H9 (cell line): ENCODE results near the gene HDHD2. TPM values are rescaled to one million over a fixed set of nuclear protein-coding genes. Genes with fewer than 3 reads are reported as not detected.

ENCODE experiments used
- DNase-seq: peaks from one replicate; pipeline ENCODE4 v3.0.0-alpha.2; 2017
- H2AFZ ChIP-seq: one replicate; pipeline ENCODE4 v1.6.1; 2013; ENCODE audit warnings: mild to moderate bottlenecking, low read length, control low read depth, moderate library complexity
- H2AK5ac ChIP-seq: 2 replicates; pipeline ENCODE4 v1.6.1; 2013; ENCODE audit warnings: low read length, control low read depth, mixed read lengths; ENCODE audit not compliant: insufficient read length
- H2BK120ac ChIP-seq: one replicate; pipeline ENCODE4 v1.6.1; 2013; ENCODE audit warnings: low read depth, mild to moderate bottlenecking, low read length, control low read depth, inconsistent platforms; ENCODE audit not compliant: poor library complexity, severe bottlenecking
- H2BK12ac ChIP-seq: 2 replicates; pipeline ENCODE4 v1.6.1; 2013; ENCODE audit warnings: low read length, control low read depth, mixed read lengths, low read depth; ENCODE audit not compliant: insufficient read length
- H2BK15ac ChIP-seq: 2 replicates; pipeline ENCODE4 v1.6.1; 2013; ENCODE audit warnings: low read depth, low read length, control low read depth
- H2BK20ac ChIP-seq: one replicate; pipeline ENCODE4 v1.6.1; 2013; ENCODE audit warnings: low read depth, mild to moderate bottlenecking, low read length, control low read depth, inconsistent platforms; ENCODE audit not compliant: poor library complexity, severe bottlenecking
- H2BK5ac ChIP-seq: 2 replicates; pipeline ENCODE4 v1.6.1; 2013; ENCODE audit warnings: low read length, control low read depth, mixed read lengths; ENCODE audit not compliant: insufficient read length
- H3K14ac ChIP-seq: 2 replicates; pipeline ENCODE4 v1.6.1; 2013; ENCODE audit warnings: low read length, control low read depth; ENCODE audit not compliant: insufficient read depth
- H3K18ac ChIP-seq: 2 replicates; pipeline ENCODE4 v1.6.1; 2013; ENCODE audit warnings: low read depth, mild to moderate bottlenecking, mixed read lengths, low read length, control low read depth; ENCODE audit not compliant: insufficient read length
- H3K23ac ChIP-seq: 2 replicates; pipeline ENCODE4 v1.6.1; 2013; ENCODE audit warnings: low read length, control low read depth, mixed read lengths, low read depth; ENCODE audit not compliant: insufficient read length
- H3K23me2 ChIP-seq: 2 replicates; pipeline ENCODE4 v1.6.1; 2013; ENCODE audit warnings: low read depth, mild to moderate bottlenecking, mixed read lengths, low read length, control low read depth; ENCODE audit not compliant: insufficient read length, poor library complexity, severe bottlenecking
- H3K27ac ChIP-seq: 2 replicates; pipeline ENCODE4 v1.5.1; 2013; ENCODE audit warnings: low read length, control low read depth, mixed read lengths, low read depth; ENCODE audit not compliant: insufficient read length
- H3K27me3 ChIP-seq: 2 replicates; pipeline ENCODE4 v1.6.1; 2013; ENCODE audit warnings: low read length, control low read depth, inconsistent platforms; ENCODE audit not compliant: insufficient read depth
- H3K4ac ChIP-seq: 2 replicates; pipeline ENCODE4 v1.6.1; 2013; ENCODE audit warnings: low read depth, mild to moderate bottlenecking, control low read depth, inconsistent platforms, low read length, moderate library complexity
- H3K4me1 ChIP-seq: 2 replicates; pipeline ENCODE4 v1.6.1; 2013; ENCODE audit warnings: low read length, control low read depth, inconsistent platforms; ENCODE audit not compliant: insufficient read depth
- H3K4me2 ChIP-seq: 2 replicates; pipeline ENCODE4 v1.6.1; 2013; ENCODE audit warnings: low read length, control low read depth, mixed read lengths; ENCODE audit not compliant: insufficient read length, insufficient read depth
- H3K56ac ChIP-seq: 2 replicates; pipeline ENCODE4 v1.6.1; 2013; ENCODE audit warnings: low read depth, mild to moderate bottlenecking, mixed read lengths, low read length, control low read depth; ENCODE audit not compliant: insufficient read length
- H3K79me1 ChIP-seq: 2 replicates; pipeline ENCODE4 v1.6.1; 2013; ENCODE audit warnings: low read depth, mild to moderate bottlenecking, moderate library complexity, low read length, control low read depth, inconsistent platforms; ENCODE audit not compliant: insufficient read depth, poor library complexity, severe bottlenecking
- H3K79me2 ChIP-seq: 2 replicates; pipeline ENCODE4 v1.6.1; 2013; ENCODE audit warnings: low read length, control low read depth, inconsistent platforms; ENCODE audit not compliant: insufficient read depth
- H3K9ac ChIP-seq: 2 replicates; pipeline ENCODE4 v1.6.1; 2013; ENCODE audit warnings: low read length, control low read depth, mixed read lengths; ENCODE audit not compliant: insufficient read length; ENCODE audit errors: extremely low read depth
- H3K9me3 ChIP-seq: one replicate; pipeline ENCODE4 v1.6.1; 2013; ENCODE audit warnings: low read depth, low read length, inconsistent platforms; ENCODE audit not compliant: control insufficient read depth
- H3T11ph ChIP-seq: one replicate; pipeline ENCODE4 v1.6.1; 2013; ENCODE audit warnings: mild to moderate bottlenecking, low read length, control low read depth, inconsistent platforms
- H4K20me1 ChIP-seq: one replicate; pipeline ENCODE4 v1.6.1; 2013; ENCODE audit not compliant: control insufficient read depth, insufficient read length, insufficient read depth
- H4K5ac ChIP-seq: 2 replicates; pipeline ENCODE4 v1.6.1; 2013; ENCODE audit warnings: low read depth, mild to moderate bottlenecking, mixed read lengths, low read length, control low read depth; ENCODE audit not compliant: insufficient read length
- H4K8ac ChIP-seq: replicated peaks from 2 replicates; pipeline ENCODE4 v1.6.1; 2013; ENCODE audit warnings: low read length, control low read depth, mixed read lengths, low read depth; ENCODE audit not compliant: insufficient read length
- H4K91ac ChIP-seq: 2 replicates; pipeline ENCODE4 v1.6.1; 2013; ENCODE audit warnings: low read depth, mild to moderate bottlenecking, moderate library complexity, mixed read lengths, low read length, control low read depth; ENCODE audit not compliant: insufficient read length
- H3K27ac Mint-ChIP-seq, 3 experiments: 2 replicates in 2 of 3; 3 replicates in 1 of 3; pipeline ENCODE4 v1.8.0; 2020 to 2021; ENCODE audit warnings: mixed read lengths in 3 of 3, mild to moderate bottlenecking in 1 of 3, moderate library complexity in 1 of 3
- H3K27me3 Mint-ChIP-seq: 2 replicates; pipeline ENCODE4 v1.8.0; 2021; ENCODE audit warnings: low read depth, mild to moderate bottlenecking, moderate library complexity, mixed read lengths
- H3K36me3 Mint-ChIP-seq, 3 experiments: 2 replicates in 2 of 3; 3 replicates in 1 of 3; pipeline ENCODE4 v1.8.0; 2020 to 2021; ENCODE audit warnings: low read depth in 3 of 3, mixed read lengths in 3 of 3; ENCODE audit not compliant: insufficient read depth in 1 of 3
- H3K4me1 Mint-ChIP-seq, 2 experiments: 2 replicates each; pipeline ENCODE4 v1.8.0; 2020; ENCODE audit warnings: mixed read lengths in 2 of 2
- H3K4me3 Mint-ChIP-seq, 2 experiments: 2 replicates in 1 of 2; 3 replicates in 1 of 2; pipeline ENCODE4 v1.8.0; 2020 to 2021; ENCODE audit warnings: mild to moderate bottlenecking in 2 of 2, mixed read lengths in 2 of 2, moderate library complexity in 1 of 2
- H3K9me3 Mint-ChIP-seq, 2 experiments: 2 replicates in 1 of 2; 3 replicates in 1 of 2; pipeline ENCODE4 v1.8.0; 2020; ENCODE audit warnings: mild to moderate bottlenecking in 2 of 2, mixed read lengths in 2 of 2, moderate library complexity in 1 of 2
- WGBS: extraction: QIAGEN DNeasy Blood & Tissue Kit; methylation state at CpG from one replicate; pipeline ENCODE4 v1.1.7; 2013; ENCODE audit warnings: missing lambda C conversion rate, low lambda C conversion rate, mixed read lengths; ENCODE audit not compliant: insufficient read length; ENCODE audit errors: extremely low coverage; 5-methylcytosine and 5-hydroxymethylcytosine counted together
- total RNA-seq: library from RNA; stranded (reverse); gene quantifications from 2 replicates; pipeline ENCODE4 v1.2.1, GENCODE V29; 2021
- TF ChIP-seq, protein P1 (sequence below): fragments of 200-600 bp; sonication (generic); conservative IDR thresholded peaks from 3 replicates; pipeline ENCODE4 v1.8.0; 2021; ENCODE audit warnings: antibody characterized with exemption, mild to moderate bottlenecking

HDHD2 gene
- total RNA-seq, 1 experiment from 2014 or later, result 51.0 TPM

DNA sequence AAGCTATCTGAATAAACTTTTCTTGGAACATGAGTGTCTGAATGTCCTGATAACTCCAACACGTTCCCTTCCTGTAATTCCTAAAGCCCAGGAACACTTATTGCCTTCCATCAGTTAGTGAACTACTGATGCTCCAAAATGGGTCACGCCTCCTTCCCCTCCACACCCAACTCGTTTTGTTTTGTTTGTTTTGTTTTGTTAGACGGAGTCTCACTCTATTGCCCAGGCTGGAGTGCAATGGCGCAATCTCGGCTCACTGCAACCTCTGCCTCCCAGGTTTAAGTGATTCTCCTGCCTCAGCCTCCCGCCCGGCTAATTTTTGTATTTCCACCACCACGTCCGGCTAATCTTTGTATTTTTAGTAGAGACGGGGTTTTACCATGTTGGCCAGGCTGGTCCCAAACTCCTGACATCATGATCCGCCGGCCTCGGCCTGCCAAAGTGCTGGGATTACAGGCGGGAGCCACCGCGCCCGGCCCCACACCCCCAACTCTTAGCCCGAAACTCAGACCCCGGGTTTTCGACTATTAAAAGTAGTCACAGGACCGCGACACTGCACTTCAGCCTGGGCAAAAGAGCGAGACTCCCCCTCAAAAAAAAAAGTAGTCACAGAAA is 25.1 kb upstream of the HDHD2 start:
- Histone ChIP-seq H3K56ac (no peak overlapping the region), H3K23ac (no peak overlapping the region), H2BK20ac (no peak overlapping the region), H4K91ac (no peak overlapping the region), H4K8ac (no peak overlapping the region), H3K23me2 (peaks cover 8% of the 10 kb centered on the region), H2BK120ac (no peak overlapping the region), H3K27me3 (no peaks in the 10 kb centered on the region), H3K9me3 (no peaks in the 10 kb centered on the region), H2BK5ac (no peak overlapping the region), H3K18ac (no peak overlapping the region), H2AFZ (no peak overlapping the region), H3K79me1 (peaks cover 4% of the 10 kb centered on the region), H3T11ph (no peak overlapping the region), H3K79me2 (peaks cover 9% of the 10 kb centered on the region; the same call in 1 of the 2 replicates), H2BK12ac (no peak overlapping the region), H3K4me1 (peaks cover 2% of the 10 kb centered on the region; the same call in 1 of the 2 replicates), H3K4ac (no peak overlapping the region), H3K4me2 (peak overlapping the region; percentile 87), H4K20me1 (no peaks in the 10 kb centered on the region), H4K5ac (no peak overlapping the region), H2AK5ac (no peak overlapping the region), H3K14ac (peak overlapping the region; percentile 83), H2BK15ac (no peak overlapping the region), H3K9ac (peak overlapping the region; percentile 93), H3K27ac (no peak overlapping the region)
- TF ChIP-seq, protein P1, sequence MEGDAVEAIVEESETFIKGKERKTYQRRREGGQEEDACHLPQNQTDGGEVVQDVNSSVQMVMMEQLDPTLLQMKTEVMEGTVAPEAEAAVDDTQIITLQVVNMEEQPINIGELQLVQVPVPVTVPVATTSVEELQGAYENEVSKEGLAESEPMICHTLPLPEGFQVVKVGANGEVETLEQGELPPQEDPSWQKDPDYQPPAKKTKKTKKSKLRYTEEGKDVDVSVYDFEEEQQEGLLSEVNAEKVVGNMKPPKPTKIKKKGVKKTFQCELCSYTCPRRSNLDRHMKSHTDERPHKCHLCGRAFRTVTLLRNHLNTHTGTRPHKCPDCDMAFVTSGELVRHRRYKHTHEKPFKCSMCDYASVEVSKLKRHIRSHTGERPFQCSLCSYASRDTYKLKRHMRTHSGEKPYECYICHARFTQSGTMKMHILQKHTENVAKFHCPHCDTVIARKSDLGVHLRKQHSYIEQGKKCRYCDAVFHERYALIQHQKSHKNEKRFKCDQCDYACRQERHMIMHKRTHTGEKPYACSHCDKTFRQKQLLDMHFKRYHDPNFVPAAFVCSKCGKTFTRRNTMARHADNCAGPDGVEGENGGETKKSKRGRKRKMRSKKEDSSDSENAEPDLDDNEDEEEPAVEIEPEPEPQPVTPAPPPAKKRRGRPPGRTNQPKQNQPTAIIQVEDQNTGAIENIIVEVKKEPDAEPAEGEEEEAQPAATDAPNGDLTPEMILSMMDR, result no peak
- Mint-ChIP-seq H3K4me3 (no peak overlapping the region), H3K27ac (peak overlapping the region; percentile 19 to 66 (median 27); a peak in 3 of 7 replicates), H3K36me3 (no peaks in the 10 kb centered on the region), H3K4me1 (peaks cover 7 to 12% of the 10 kb centered on the region in 2 experiments), H3K9me3 (0 out of 5 replicates have a peak, but pooled peaks cover 0 to 4% of the 10 kb centered on the region in 2 experiments), H3K27me3 (peaks cover 6% of the 10 kb centered on the region)
- no CpG with 5 or more reads among the region's 24 CpGs for WGBS
- no peak for DNase-seq
